HG03342 (cell line): Measurements from ENCODE around the gene PCDHB2.
"Not testable (repeated sequence)": the region's sequence is repeated elsewhere in the genome, so short reads cannot be mapped to it uniquely, and the experiment has no call there.

Experiments used
- ATAC-seq: cut with Tn5 transposase; IDR thresholded peaks from one replicate; pipeline ENCODE4 v1.9.1; 2021; ENCODE audit warnings: mild to moderate bottlenecking, moderate library complexity; ENCODE audit not compliant: unreplicated experiment

PCDHB2 gene

DNA sequence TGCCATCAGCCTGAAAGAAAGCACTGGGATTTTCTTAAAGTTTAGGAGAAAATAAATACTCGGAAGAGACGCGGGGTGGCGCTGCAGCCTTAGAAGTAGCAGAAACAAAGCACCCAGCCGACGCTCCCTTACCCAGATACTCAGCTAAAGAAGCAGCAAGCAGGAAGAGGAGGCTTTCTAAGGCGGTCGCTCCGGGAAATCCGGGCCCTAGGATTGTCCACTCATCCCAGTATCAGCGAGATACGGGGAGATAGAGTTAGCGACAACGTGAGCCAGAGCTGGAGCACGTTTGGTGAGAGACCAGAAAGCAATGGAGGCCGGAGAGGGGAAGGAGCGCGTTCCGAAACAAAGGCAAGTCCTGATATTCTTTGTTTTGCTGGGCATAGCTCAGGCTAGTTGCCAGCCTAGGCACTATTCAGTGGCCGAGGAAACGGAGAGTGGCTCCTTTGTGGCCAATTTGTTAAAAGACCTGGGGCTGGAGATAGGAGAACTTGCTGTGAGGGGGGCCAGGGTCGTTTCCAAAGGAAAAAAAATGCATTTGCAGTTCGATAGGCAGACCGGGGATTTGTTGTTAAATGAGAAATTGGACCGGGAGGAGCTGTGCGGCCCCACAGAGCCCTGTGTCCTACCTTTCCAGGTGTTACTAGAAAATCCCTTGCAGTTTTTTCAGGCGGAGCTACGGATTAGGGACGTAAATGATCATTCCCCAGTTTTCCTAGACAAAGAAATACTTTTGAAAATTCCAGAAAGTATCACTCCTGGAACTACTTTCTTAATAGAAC is at the start of gene PCDHB2:
TSS of gene PCDHB2 (plus strand) at position 135 of the 782 bp plus-strand sequence. CDS start at position 311, 176 bp downstream.
- no peak for ATAC-seq

DNA sequence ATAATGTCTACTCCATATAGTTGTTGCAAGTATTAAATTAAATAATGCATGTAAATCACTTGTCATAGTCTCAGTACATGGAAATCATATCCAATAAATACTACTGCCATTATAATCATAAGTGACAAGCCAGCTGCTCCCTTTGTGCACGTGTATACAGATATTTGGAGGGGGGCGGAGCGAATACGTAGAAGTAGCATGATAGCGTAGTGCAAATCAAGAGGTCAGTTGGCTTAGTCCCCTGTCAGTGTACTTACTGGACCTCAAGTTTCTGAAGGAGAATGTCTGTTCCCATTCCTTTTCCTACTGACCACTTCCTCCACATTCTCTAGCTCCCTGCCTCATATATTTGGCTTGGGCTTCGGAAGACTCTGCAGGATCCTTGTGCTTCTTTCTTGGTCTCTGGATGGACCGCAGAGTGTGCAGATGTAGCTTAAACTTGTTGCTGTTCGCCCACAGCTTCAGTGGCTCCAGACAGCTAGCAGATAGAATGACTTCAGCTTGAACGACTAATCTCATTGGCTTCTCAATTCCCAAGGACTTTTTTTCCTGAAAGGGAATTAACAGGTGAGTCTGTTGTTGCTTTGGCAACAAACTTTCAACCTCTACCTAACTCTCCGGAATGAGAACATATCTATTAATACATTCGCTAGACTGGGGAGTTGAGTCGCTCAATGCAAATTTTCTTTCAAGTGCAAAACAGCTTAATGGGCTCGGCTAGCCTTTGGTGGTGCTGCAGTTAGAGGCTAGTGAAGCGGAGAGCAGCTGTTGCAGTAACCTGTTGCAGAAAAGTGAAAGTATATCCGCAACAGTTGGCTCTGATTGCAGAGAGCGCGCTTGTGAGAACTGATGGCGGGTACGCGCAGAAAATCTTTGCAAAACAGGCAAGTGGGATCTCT is 43.5 kb upstream of the PCDHB2 start, which contains the start of gene PCDHB1:
TSS of gene PCDHB1 (plus strand) at position 753 of the 899 bp plus-strand sequence. CDS start at position 850, 97 bp downstream.
- ATAC-seq = no peak

DNA sequence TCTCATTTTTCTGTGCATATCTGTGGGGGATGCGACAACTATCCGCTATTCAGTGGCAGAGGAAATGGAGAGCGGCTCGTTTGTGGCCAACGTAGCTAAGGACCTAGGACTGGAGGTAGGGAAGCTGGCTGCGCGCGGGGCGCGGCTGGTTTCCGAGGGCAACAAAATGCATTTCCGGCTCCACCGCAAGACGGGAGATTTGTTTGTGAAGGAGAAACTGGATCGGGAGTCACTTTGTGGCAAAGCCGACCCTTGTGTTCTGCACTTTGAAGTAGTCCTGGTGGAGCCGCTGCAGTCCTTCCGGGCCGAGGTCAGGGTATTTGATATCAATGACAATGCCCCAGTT is 42.9 kb upstream of the PCDHB2 start:
- no peak for ATAC-seq

DNA sequence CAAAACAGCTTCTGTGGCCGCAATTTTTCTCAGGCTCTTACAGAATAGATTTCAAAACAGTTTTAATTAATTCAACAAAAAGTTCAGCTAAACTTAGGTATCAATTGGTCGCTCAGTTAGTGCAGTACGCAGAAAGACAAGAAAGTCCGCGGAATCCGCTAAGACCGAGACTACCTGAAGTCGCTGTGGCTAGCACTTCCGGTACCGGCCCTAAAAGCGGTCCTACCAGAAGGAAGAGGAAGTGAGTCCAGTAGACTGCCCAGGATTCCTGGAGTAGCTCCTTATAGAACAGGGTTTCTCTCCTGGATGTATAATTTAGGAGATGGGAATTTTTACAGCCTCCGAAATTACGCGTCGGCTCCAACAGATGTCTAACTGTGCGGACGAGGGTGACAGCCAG is 16.6 kb upstream of the PCDHB2 start:
- ATAC-seq = no peak

DNA sequence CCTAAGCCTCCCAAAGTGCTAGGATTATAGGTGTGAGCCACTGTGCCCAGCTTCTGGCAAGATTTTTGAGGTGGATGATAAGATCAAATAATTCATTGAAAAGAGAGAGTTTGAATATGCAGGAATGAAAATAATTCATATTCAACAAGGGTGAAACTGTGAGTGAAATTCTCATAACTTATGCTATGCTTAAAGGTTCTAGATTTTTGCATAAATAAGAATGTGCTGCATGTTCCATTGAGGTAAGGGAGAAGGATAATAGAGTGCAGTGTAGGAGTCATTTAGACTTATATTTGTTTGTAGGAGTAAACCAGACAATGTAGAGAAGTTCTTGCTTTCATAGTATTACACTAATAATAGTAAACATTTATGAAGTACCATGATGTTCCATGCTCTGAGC is 12.2 kb upstream of the PCDHB2 start:
- ATAC-seq = no peak

DNA sequence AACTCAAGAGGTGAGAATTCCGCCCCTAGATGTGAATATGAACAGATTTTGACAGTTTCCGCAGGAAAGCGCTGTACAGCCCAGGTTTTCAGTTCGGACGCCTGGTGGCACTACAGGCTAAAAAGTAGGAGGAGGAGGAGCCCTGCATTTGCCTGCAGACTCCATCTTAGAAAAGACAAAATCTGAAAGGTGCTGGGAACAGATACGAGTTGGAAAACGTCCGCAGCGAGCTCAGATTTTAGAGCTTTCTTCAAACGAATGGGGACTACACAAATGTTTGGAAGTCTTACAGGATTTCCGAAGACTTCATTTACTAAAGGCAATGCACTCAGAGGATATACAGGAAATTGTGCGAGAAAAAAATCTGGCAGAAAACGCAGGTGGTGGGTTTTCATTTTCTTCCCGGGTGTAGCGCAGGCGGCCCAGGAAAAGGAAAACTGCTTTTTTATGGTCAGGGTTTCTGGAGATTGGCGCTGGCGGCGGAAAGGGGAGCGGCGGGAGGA is 9.9 kb upstream of the PCDHB2 start:
- ATAC-seq = no peak

DNA sequence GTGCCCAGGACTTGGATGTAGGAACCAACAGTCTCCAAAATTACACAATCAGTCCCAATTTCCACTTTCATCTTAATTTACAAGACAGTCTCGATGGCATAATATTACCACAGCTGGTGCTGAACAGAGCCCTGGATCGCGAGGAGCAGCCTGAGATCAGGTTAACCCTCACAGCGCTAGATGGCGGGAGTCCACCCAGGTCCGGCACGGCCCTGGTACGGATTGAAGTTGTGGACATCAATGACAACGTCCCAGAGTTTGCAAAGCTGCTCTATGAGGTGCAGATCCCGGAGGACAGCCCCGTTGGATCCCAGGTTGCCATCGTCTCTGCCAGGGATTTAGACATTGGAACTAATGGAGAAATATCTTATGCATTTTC is 837 bp downstream of the PCDHB2 start:
- no peak for ATAC-seq

DNA sequence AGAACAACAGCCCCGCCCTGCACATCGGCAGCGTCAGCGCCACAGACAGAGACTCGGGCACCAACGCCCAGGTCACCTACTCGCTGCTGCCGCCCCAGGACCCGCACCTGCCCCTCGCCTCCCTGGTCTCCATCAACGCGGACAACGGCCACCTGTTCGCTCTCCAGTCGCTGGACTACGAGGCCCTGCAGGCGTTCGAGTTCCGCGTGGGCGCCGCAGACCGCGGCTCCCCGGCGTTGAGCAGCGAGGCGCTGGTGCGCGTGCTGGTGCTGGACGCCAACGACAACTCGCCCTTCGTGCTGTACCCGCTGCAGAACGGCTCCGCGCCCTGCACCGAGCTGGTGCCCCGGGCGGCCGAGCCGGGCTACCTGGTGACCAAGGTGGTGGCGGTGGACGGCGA is 1.8 kb downstream of the PCDHB2 start:
- not testable (repeated sequence) for ATAC-seq

DNA sequence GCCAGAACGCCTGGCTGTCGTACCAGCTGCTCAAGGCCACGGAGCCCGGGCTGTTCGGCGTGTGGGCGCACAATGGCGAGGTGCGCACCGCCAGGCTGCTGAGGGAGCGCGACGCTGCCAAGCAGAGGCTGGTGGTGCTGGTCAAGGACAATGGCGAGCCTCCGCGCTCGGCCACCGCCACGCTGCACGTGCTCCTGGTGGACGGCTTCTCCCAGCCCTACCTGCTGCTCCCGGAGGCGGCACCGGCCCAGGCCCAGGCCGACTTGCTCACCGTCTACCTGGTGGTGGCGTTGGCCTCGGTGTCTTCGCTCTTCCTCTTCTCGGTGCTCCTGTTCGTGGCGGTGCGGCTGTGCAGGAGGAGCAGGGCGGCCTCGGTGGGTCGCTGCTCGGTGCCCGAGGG is 2.2 kb downstream of the PCDHB2 start:
- ATAC-seq = not testable (repeated sequence)

DNA sequence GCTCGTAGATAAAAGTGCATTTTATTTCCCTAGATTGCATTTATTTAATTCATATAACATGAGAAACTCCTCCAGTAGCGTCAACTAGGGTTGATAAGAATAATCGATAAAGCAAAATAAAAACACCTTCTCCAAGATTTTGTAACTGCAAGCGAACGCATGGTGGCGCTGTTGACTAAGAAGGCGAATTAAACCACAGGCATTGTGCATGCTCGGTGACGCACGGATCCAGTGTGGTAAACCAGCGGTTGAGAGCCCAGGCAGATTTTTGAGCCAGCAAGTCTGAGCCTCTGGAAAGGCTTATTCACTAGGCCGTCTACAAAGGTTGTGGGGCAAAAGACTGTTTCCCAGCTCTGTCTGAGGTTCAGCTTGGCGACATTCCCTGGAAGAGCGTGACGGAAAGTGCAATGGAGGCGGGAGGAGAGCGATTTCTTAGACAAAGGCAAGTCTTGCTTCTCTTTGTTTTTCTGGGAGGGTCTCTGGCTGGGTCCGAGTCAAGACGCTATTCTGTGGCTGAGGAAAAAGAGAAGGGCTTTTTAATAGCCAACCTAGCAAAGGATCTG is 5.9 kb downstream of the PCDHB2 start, which contains the start of gene PCDHB3:
TSS of gene PCDHB3 (plus strand) at position 231 of the 563 bp plus-strand sequence. CDS start at position 408, 177 bp downstream.
- no peak for ATAC-seq

DNA sequence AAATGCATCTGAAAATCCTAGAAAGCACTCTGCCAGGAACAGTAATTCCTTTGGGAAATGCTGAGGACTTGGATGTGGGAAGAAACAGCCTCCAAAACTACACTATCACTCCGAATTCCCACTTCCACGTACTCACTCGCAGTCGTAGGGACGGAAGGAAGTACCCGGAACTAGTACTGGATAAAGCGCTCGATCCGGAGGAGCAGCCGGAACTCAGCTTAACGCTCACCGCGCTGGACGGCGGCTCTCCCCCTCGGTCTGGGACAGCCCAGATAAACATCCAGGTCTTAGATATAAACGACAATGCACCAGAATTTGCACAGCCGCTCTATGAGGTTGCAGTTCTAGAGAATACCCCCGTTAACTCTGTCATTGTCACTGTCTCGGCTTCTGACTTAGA is 6.6 kb downstream of the PCDHB2 start:
- no peak for ATAC-seq

DNA sequence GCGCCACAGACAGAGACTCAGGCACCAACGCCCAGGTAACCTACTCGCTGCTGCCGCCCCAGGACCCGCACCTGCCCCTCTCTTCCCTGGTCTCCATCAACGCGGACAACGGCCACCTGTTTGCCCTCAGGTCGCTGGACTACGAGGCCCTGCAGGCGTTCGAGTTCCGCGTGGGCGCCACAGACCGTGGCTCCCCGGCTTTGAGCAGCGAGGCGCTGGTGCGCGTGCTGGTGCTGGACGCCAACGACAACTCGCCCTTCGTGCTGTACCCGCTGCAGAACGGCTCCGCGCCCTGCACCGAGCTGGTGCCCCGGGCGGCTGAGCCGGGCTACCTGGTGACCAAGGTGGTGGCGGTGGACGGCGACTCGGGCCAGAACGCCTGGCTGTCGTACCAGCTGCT is 7.7 kb downstream of the PCDHB2 start:
- not testable (repeated sequence) for ATAC-seq

DNA sequence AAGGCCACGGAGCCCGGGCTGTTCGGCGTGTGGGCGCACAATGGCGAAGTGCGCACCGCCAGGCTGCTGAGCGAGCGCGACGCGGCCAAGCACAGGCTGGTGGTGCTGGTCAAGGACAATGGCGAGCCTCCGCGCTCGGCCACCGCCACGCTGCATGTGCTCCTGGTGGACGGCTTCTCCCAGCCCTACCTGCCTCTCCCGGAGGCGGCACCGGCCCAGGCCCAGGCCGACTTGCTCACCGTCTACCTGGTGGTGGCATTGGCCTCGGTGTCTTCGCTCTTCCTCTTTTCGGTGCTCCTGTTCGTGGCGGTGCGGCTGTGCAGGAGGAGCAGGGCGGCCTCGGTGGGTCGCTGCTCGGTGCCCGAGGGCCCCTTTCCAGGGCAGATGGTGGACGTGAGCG is 8.1 kb downstream of the PCDHB2 start:
- ATAC-seq = not testable (repeated sequence)

DNA sequence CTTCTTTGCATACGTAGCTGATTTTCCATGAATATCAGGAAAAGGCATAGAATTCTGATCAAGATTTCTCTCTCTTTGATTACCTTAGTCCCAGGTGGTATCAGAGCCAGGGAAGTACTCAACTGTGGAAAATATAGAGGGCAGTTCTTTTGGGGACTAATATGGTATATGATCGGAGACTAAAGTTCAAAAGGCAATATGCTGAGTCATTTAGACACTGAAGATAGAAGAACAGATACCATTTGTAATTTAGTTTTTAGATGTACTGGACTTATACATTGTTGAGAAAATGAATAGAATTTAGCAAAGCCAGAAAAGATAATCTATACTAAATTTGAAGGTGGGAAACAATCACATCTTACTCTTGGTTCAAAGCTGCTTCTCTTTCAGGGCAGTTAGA is 10.9 kb downstream of the PCDHB2 start:
- no peak for ATAC-seq

DNA sequence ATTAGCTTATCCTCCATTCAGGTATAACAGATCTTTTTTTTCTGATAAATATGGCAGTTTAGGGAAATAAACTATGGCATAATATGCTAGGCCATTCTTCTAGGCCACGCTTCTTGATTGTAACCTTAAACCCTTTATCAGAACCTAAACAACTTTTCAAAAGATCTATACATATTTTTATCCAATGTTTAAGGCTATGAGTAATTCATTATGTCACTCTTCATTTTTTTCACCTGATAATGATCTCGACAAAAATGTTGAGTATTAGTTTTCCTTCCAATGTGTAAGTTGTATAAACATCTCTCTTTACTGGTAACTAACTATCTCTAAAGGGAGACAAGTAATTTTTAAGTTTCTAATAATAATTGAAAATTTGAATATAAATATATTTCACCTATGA is 24.8 kb downstream of the PCDHB2 start:
- ATAC-seq = no peak

DNA sequence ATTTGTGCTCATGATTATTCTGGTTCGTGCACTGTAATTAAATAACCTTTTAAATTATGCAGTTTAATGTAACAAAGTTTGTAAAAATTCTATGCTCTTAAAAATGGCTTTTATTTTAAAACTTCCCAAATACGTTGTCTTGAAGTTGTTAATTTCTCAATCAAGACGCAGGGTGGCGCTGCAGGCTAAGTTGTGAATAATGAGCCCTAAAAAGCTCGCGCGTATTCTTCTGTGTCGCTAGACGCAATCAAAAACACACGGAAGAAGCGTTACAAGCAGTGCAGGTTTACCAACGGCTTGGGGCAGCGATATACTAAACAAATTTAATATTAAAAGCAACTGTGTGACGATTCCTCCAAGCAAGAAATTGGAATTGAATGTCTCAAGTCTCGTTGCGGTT is 27.1 kb downstream of the PCDHB2 start, which contains the start of gene PCDHB4:
TSS of gene PCDHB4 (plus strand) at position 256 of the 400 bp plus-strand sequence. CDS start 181 bp downstream, outside the sequence.
- ATAC-seq = no peak

DNA sequence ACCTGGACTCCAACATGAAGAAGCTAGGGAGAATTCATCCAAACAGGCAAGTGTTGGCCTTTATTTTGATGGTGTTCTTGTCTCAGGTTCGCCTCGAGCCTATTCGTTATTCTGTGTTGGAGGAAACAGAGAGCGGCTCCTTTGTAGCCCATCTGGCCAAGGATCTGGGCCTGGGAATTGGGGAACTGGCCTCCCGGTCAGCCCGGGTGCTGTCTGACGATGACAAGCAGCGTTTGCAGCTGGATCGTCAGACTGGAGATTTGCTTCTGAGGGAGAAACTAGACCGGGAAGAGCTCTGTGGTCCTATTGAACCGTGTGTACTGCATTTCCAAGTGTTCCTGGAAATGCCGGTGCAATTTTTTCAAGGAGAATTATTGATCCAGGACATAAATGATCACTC is 27.6 kb downstream of the PCDHB2 start:
- no peak for ATAC-seq

DNA sequence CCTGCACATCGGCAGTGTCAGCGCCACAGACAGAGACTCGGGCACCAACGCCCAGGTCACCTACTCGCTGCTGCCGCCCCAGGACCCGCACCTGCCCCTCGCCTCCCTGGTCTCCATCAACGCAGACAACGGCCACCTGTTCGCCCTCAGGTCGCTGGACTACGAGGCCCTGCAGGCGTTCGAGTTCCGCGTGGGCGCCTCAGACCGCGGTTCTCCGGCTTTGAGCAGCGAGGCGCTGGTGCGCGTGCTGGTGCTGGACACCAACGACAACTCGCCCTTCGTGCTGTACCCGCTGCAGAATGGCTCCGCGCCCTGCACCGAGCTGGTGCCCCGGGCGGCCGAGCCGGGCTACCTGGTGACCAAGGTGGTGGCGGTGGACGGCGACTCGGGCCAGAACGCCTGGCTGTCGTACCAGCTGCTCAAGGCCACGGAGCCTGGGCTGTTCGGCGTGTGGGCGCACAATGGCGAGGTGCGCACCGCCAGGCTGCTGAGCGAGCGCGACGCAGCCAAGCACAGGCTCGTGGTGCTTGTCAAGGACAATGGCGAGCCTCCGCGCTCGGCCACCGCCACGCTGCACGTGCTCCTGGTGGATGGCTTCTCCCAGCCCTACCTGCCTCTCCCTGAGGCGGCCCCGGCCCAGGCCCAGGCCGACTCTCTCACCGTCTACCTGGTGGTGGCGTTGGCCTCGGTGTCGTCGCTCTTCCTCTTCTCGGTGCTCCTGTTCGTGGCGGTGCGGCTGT is 29.2 kb downstream of the PCDHB2 start:
- ATAC-seq = not testable (repeated sequence)

DNA sequence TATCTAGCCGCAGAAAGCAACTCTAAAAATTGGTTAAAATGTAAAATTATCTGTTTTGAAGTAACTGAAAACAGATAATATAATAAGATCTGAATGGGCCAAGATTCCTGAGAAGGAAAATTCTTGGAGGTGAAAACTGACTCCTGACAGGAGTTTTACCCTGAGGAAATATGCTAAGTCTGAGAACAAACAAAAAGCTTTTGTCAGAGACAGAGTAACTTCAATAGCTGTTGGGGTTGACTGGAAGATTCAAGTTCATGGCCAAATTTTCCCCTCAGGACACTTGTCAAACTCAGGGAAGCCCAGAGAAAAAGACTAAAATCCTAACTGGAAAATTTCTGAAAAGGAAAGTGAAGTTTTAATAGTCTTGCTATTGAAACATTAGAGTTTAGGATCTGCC is 32.9 kb downstream of the PCDHB2 start:
- no peak for ATAC-seq

DNA sequence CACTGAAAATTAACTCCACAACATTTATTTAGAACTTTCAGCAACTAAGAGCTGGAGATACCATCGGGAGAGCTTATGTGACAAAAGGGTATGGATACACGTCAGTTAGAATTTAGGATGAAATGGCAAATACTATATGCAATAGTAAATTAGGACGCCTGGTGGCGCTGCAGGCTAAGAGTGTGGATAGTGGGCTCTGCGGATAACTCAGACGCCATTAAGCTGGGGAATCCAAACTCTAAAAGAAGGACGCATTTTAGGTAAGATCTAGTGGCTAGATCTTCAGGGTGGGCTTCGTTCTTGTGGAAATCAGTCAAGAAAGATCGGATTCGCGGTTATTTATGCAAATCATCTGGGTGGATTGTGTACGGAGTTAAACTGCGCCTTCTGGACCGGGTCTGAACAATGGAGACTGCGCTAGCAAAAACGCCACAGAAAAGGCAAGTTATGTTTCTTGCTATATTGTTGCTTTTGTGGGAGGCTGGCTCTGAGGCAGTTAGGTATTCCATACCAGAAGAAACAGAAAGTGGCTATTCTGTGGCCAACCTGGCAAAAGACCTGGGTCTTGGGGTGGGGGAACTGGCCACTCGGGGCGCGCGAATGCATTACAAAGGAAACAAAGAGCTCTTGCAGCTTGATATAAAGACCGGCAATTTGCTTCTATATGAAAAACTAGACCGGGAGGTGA is 40.8 kb downstream of the PCDHB2 start, which contains the start of gene PCDHB5:
TSS of gene PCDHB5 (plus strand) at position 177 of the 688 bp plus-strand sequence. CDS start at position 406, 229 bp downstream.
- ATAC-seq = no peak
